GM18517 (cell line): ENCODE measurements around the gene PIEZO2.

Experiments used
- ATAC-seq: cut with Tn5 transposase; IDR thresholded peaks from one replicate; pipeline ENCODE4 v1.9.1; 2021; ENCODE audit warnings: mild to moderate bottlenecking, moderate library complexity; ENCODE audit not compliant: unreplicated experiment

Gene PIEZO2

DNA sequence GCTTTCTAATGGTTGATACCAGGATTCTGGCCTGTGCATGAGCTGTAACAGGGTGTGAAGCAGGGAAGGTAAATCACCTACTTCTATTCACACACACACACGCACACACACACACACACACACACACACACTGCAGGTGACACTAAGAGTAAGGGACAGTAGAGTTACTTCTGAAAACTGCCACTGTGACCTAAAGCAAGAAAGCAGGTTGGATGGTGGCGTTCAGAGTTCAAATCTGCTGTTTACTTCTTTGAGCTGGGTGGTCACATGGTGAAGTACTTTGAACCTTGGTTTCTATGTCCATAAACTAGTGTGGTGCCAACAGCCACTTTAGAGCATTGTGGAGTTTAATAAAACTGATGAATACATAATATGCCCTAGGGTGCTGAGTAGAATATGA lies 248.0 kb downstream of the PIEZO2 start:
- ATAC-seq = no peak

DNA sequence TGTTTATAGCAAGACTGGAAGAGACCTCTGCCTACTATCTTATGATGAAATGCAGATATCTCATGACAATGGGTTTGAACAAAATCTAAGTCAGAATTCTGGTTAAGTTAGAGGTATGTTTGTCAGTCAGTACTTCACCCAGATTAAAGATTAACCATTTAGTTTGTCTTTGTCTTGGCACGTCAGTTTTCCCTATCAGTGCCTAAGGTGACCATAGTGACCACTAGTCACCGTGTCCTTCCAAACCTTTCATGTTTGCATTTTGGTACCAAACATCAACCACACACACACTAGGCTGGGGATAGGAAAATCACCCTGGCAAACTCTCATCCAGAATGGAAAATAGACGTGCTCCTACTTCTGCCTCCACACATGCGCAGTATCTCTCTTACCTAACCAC lies 248.9 kb downstream of the PIEZO2 start:
- no peak for ATAC-seq

DNA sequence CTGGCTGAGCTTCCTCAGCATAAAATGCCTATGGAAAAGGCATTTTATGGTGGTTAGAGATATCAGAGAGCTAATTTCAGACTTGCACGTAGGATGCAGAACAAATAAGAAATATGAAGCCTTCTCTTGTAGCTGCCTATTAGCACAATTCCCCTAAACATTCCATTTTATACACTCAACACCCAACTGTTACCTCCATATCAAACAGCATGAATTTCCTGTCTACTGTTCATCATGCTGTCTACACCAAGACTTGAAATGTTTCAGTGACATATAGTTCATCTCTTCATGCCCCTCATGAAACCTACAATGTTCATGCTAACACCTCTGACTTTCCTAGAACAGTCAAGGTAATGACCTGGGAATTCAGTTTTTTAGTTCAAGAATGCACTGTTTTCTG lies 249.9 kb downstream of the PIEZO2 start:
- no peak for ATAC-seq

DNA sequence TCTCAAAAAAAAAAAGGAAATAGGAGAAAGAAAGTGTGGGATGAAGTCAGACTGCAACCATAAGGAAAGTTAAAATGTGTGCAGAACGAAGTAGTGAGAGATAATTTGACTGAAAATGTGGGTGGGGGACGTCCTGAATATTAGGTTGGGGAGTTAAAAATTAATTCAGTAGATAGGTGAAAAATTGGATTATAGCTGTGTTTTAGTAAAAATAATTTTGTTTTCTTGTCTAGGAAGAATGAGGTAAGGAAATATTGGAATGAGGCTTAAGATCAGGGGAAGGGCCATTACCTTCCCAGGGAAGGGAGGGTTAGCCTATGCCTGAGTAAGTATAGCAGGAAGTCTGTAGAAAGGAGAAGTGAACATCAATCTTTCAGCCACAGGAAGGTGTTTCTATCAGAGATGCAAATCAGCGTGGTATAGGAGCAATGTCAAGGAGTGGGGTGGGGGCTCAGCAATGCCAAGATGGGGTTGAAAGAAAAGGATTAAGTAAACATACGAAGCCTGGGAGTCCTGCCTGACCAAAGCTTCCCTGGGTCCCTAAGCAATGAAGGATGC lies 250.9 kb downstream of the PIEZO2 start:
- no peak for ATAC-seq

DNA sequence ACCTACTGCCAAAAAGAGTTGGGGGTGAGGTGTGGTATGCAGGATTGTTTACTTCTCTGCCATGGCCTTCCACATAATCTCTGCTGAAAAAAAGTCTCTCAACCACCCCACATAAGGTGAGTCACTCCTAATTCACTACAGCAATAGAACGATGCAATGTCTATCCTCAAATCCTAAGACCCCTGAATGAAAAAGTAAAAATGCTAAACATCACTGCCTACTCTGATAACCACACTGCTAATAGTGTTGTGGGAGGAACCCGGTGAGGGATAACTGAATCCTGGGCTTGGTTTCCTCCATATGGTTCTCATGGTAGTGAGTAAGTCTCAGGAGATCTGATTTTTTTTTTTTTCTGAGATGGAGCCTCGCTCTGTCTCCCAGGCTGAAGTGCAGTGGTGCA lies 252.5 kb downstream of the PIEZO2 start:
- no peak for ATAC-seq

DNA sequence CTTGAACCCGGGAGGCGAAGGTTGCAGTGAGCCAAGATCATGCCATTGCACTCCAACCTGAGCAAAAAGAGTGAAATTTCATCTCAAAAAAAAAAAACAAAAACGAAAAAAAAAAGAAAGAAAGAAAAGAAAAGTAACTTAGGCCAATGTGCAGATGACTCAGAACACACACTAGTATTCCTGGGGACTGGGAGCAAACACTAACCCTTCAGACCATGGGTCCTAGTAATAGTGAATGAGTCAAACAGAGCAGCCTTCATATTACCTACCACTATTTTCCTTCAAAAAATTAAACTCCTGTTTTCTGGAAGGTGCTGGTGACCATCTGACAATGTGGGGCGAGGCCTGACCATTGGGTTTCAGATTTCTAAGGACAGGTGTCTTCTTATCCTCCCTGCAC lies 253.4 kb downstream of the PIEZO2 start:
- no peak for ATAC-seq

DNA sequence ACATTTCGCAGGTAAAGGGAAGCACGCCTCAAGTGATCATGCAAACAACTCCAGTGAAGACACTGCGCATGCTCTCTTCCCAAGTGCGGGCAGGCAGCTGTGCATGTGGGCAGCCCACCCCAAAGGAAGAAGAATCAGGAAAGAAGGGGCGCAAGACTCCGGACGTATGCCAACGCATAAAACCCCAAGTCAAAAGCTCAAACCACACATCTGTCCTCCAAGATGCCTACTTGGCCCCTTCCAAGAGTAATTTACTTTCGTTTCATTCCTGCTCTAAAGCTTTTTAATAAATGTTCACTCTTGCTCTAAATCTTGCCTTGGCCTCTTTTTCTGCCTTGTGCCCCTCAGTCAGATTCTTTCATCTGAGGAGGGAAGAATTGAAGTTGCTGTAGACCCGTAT lies 254.9 kb downstream of the PIEZO2 start:
- no peak for ATAC-seq

DNA sequence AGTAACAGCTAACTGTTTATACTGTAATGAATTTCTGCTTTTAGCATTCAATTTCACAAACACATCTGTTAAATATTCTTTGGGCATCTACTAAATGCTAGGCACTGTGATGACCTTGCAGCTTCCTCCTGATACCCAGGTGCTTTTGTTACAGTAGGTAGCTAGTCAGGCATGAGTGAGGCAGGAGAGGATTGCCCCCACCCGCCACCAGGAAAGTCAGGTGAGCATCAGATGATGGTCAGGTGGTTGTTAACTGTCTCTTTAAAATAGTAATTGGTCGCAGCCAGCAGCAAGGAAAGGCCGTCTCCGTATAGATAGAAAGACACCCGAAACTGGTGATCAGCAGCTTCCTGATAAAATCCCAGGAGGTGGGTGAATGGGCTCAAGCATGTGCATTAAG lies 255.6 kb downstream of the PIEZO2 start:
- no peak for ATAC-seq

DNA sequence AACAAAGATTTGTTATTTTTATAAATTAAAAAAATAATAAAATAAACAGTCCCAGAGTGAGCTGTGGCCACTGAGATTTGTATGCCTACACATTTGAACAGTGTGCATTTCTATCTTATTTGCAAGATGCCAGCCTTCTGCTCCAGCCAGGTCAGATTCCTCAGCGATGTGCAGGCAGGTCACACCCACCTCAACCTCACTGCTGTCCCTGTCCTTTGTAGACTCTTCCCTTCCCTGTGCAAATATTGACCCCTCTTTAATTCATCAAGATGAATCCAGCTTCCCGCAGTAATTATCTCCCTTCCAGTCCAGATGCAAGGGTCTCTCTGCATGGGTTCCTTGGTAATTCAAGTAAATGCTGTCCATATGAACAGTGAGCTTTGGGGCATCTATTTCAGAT lies 256.2 kb downstream of the PIEZO2 start:
- ATAC-seq = no peak

DNA sequence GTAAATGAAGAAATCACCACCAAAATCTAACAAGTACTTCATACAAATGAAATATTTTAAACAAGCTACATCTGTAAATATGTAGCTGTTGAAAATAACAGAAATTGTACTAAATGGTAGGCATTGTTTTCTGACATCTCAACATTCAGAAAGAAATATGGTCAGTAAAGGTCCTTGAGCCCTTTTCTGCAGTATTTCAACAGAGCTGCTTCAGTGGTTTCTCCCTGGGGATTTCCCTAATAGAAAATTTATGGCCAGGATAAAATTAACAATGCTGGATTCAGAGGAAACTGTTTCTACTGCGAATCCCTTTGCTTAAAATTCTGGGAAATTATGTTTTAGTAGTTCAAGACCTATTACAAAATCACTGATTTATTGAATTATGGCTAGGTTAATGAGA lies 256.6 kb downstream of the PIEZO2 start:
- no peak for ATAC-seq

DNA sequence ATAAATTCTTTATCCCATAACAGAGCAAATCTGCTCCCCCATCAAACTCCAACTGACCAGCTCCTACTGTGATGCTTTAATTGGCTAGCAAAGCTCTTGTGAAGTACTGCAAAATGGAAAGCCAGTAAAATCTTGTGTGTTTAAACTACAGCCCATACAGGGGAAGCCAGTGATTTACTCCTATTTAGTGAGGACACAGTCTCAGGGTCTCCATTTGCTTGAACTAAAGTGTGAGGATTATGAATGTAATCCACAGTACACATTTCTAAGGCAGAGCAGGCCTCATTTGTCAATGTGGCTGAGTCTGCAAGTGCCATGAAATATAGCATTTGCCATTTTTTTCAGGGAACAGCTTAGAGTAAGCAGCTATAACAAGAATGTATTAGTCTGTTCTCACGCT lies 259.3 kb downstream of the PIEZO2 start:
- no peak for ATAC-seq

DNA sequence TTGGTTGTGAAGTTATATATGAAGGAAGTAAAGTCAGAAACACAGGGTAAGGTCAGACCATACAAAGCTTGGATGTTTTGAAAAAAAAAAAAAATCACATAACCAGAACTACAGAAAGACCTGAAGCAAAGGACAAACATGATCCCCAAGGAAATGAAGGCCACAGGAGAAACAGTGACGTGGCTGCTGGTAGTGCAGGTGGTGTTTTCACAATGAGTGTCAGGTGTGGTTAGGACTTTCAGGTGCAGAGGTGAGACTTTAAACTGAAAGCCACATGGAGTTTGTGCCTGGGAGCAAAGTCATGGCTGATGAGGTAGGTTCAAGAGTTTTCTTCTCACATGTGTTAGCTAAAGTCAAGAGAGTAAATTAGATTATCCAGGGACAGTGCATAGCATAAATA lies 270.7 kb downstream of the PIEZO2 start:
- peak; percentile 87 for ATAC-seq

DNA sequence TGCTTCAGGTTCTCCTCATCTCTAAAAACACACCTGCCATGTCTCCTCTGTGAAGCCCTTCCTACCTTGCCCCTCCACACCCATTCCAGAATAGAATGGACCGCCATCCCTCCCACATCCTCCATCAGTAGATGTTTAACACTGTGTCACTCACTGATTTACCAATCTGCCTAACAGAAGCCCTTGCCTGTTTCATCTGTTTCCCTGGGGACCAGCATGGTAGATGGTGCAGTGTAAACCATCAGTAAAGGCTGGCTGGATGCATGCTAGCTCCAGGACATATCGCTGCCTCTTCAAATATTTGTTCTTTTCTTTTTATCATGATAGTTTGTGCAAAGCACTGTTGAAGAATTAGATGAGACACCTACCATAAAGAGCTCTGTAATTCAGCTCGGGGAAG lies 271.4 kb downstream of the PIEZO2 start:
- ATAC-seq = no peak

DNA sequence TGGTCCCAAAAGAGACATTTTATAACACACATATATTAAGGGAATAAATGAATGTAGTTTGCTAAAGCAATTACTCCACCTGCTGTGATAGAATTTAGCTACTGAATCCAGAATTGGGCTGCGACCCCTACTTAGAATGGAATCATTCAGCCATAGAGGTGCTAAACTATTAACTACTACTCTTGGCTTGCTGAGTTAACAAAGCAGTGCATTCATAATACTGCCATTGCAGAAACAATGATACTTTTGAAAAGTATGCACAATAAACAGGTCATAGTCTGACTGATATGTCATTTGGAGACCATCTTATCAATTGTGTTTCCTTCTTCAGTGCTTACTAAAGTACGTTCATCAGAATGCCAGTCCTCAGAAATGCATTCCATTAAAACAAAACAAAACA lies 273.6 kb downstream of the PIEZO2 start:
- ATAC-seq = no peak

DNA sequence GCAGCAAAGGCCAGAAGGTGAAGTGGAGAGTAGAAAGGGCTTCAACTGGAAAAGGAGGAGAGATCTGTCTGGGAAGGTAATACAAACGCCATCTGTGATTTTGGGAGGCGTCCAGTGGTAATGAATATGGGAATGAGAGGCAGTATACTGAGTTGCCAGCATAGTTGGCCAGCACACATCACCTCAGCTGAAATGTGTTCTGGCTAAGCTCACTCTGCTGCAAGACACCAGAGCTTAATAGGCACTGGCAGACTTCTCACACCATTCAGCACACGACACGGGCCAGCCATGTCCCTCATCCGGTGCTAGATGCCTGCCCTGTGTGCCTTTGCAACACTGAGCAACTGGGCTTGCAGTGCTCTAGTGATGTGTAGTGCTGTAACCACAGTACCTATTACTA lies 277.1 kb downstream of the PIEZO2 start:
- no peak for ATAC-seq

DNA sequence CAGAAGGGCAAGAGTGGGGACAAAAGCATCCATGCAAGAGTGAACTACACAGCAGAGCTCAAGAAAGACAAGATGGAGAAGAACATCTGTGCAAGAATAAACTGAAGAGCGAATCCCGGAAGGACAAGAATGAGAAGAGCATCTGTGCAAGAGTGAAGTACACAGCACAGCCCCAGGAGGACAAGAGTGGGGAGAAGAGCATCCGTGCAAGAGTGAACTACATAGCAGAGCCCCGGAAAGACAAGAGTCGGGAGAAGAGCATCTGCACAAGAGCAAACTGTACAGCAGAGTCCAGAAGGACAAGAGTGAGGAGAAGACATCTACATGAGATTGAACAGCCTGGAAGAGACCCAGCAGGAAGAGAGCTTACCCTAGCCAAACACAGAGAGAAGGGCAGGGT lies 284.6 kb downstream of the PIEZO2 start:
- no peak for ATAC-seq

DNA sequence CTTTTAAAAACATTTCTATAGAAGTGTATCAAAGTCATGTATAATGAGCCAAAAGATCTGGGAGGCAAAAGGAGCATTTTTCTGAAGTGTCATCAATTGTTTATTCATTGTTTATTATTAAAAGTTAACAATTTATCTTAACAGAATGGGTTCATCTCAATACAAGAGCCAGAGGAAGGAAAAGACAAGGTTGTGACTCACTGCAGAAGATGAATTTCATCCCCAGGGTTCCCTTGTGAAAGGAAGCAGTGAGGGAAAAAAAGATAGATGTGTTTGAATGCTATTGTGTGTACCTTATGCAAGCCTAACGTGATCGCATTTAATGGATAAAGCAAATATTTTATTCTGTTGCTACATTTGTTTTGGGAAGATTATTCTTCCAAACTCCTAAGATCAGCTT lies 286.3 kb downstream of the PIEZO2 start:
- ATAC-seq = no peak

DNA sequence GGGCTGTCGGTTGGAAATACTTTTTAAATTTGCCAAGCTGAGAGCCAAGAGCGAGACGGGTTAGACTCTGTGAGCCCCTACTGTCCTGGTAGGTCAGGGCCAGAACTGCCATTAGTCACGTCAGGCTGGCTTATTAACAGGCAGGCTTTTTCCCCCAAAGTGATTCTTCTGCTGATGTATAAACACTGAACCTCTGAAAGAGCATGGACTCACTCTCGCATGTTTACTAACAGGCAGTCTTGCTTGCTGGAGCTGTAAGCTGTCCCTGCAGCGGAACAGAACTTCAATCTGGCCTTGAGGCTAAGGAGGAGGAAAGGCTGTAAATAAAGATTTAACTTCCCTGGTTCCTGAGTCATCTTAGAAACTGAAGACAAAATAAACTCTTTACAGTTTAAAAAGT lies 288.4 kb downstream of the PIEZO2 start:
- no peak for ATAC-seq

DNA sequence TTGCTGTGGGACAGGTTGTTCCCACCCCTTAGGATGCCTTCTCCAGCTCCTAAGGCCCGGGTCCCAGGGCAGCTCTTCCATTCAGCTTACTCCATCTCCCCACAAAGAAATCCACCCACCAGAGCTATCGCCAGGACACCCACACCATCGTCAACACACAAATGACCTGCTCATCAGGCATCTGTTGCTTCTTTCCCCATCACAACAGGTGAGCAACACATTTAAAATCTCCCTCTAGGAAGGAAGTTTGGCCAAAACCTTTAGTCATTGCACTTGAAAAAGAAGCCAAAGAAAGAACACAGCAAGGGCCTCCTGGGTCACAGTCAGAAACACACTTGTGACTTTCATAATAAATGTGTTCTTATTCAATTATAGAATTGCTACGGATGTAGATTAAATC lies 289.0 kb downstream of the PIEZO2 start:
- ATAC-seq = no peak

DNA sequence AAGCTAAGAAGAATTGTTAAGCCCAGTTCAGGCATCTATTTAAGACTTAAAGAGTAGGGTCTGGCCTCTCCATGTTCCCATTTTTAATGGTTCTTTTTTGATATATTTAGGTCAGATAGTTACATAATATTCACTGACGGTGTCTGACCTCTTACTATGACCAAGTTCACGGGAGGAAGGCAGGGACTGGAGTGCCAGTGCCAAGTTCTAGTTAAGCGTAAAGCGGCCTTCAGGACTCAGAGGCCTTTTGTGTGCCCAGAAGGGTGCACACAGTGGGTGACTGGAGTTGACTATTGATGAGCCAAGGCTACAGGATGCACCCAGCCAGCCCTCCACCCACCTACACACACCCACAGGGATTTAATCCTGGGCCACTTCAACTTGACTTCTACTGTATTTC lies 290.9 kb downstream of the PIEZO2 start:
- no peak for ATAC-seq

DNA sequence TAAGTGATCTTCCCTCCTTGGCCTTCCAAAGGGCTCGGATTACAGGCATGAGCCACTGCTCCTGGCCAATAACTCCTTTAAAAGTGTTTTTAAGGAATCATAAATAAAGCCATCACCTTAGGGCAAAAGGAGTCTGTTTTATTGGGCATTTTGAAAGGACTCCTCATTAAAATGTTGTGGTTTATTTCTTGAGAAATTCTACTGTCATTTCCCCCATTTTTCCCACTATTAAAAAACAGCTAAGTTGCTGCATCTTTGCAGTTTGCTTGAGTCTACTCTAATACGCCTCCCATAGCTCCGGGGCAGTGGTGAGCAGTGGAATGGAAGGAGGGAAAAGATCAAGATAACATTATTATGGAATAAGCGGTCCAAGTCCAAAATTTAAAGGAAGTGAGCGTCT lies 293.2 kb downstream of the PIEZO2 start:
- no peak for ATAC-seq

DNA sequence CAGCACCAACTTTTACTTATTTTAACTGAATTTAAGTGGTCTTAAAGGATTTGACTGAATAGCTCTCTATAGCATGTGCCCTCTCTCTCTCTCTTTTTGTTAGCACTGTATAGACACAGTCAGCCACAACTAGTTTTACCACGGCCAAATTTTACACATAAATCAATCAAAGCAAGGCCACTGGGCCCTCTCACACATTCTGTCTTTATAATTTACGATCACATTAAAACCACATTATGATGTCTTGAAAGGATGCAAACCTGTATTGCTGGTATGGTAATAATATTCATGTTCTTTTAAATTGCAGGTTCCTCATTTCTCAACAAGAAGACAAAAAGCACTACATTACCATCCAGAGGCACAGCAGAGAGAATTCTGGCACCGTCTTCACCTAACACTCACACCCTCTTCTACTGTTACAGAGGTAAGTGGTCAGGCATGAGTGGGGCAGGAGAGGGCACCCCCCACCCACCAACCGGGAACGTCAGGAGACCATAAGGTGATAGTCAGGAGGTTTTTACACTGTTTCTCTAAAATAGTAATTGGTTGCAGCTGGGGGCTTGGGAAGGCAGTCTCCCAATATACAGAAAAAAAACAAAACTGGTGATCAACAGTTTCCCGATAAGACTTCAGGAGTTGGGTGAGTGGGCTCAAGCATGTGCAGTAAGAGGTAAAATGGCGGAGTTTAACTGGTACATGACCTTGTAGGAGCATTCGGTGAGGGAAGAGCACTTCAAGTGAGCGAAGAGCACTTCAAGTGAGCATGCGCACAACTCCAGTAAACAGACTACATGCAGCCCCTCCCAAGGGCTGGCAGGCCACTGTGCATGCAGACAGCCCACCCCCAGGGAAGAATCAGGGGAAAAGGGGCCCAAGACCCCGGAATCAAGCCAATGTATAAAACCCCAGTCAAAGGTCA lies 296.7 kb downstream of the PIEZO2 start:
- no peak for ATAC-seq

DNA sequence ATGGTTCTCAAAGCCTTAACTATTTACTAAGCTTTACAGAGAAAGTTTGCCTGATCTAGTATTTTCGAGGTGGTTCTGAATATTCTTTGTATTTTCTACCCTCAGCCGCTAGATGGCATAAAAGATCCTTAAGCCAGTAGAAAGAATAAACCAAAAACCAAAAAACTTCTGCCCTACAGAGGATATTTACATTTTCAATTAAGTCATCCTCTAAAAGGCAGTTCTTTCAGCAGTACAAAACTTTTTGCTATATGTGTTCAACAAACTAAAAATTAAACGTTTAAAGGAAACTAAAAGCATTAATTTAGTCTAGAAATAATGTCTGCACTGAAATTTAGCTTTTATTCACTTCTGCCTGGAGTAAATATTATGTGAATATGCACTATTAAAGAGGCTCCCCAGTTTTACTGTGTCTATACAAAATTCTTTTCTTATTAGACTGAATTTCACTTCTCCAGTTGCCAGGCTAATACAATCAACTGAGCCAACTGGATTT lies 297.5 kb downstream of the PIEZO2 start:
- ATAC-seq = peak; percentile 69
